ENCODE results near the gene TXNRD2.

Gene TXNRD2

DNA sequence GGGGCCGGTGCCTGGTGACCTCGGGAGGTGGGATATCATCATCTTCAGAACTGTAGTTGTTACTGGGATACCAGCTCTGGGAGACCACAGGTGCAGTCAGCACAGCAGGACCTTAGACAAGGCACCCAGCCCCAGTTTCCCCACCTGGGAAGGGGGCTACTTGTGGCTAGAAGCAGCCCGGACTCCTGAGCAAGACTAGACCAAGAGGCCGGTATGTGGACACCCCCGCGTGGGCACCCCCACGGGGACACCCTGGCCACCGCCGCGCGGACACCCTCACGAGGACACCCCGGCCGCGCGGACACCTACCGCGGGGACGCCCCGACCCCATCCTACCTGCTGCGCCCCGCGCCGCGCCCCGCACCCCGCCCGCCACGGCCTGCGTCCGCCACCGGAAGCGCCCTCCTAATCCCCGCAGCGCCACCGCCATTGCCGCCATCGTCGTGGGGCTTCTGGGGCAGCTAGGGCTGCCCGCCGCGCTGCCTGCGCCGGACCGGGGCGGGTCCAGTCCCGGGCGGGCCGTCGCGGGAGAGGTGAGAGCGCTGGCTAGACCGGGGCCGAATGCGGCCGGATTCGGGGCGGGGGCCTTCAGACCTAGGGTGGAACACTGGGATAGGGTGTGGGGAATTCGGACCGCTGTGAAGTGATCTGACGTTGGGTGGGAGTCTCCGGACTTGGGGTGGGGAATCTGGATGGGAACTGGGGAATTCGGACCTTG lies at the start of gene TXNRD2, which contains the start of gene COMT:
Gene TXNRD2, minus strand, starts transcription at position 454 of the 718 bp plus-strand sequence. Its CDS starts 15 bp downstream, at position 439.
Gene COMT, plus strand, starts transcription at position 408 of the 718 bp plus-strand sequence. CDS start 20,755 bp downstream, outside the sequence.
- H3K4me1 ChIP-seq (ENCODE audit: insufficient read depth, low read length), result peaks cover 41% of the 10 kb centered on the region
- H3K4me3 ChIP-seq (ENCODE audit: low read depth in 1 of 2, low read length in 2 of 2), result peak within 1 kb of the TSS; percentile 95 to 99
- peaks cover 61% of the 10 kb centered on the region for H3K79me2 ChIP-seq (ENCODE audit: insufficient read depth, low read length)
- peak within 1 kb of the TSS; percentile 90 for H3K4me2 ChIP-seq (ENCODE audit: insufficient read depth, low read length)
- H3K27me3 ChIP-seq (ENCODE audit: insufficient read depth, low read length, poor library complexity), result no peaks in the 10 kb centered on the region
- H3K36me3 ChIP-seq (ENCODE audit: insufficient read depth, low read length), result peaks cover 9% of the 10 kb centered on the region
- TF ChIP-seq EZH2 (IDR thresholded peaks at IDR 0.05; ENCODE audit: borderline replicate concordance, low read depth, low read length, severe bottlenecking) (no peak), CTCF (IDR thresholded peaks at IDR 0.05; ENCODE audit: borderline replicate concordance, extremely low read depth, low read length, poor library complexity, severe bottlenecking) (no peak)
- peak; percentile 77 for DNase-seq
- peaks cover 5% of the 10 kb centered on the region; the same call in 1 of the 2 replicates for H4K20me1 ChIP-seq (ENCODE audit: insufficient read depth, low read length)
- no peaks in the 10 kb centered on the region for H3K9me3 ChIP-seq (ENCODE audit: insufficient read depth, low read length, severe bottlenecking)
- peak; percentile 63 for ATAC-seq (ENCODE audit: insufficient read depth, low read depth)
- peak within 1 kb of the TSS; percentile 98 for H3K27ac ChIP-seq (ENCODE audit: low read length)
- H2AFZ ChIP-seq (ENCODE audit: low read depth, low read length), result peak within 1 kb of the TSS; percentile 83
- H3K9ac ChIP-seq (ENCODE audit: low read depth, low read length), result peak within 1 kb of the TSS; percentile 94

- Histone ChIP-seq H3K27me3 (ENCODE audit: insufficient read depth, low read length, poor library complexity) (no peaks in the 10 kb centered on the region), H4K20me1 (ENCODE audit: insufficient read depth, low read length) (0 out of 2 replicates have a peak, but pooled peaks cover 6% of the 10 kb centered on the region), H3K27ac (ENCODE audit: low read length) (no peak overlapping the region), H2AFZ (ENCODE audit: low read depth, low read length) (no peak overlapping the region), H3K4me3 (ENCODE audit: low read depth in 1 of 2, low read length in 2 of 2) (no peak overlapping the region), H3K4me2 (ENCODE audit: insufficient read depth, low read length) (no peak overlapping the region), H3K36me3 (ENCODE audit: insufficient read depth, low read length) (no peaks in the 10 kb centered on the region), H3K79me2 (ENCODE audit: insufficient read depth, low read length) (no peaks in the 10 kb centered on the region), H3K9ac (ENCODE audit: low read depth, low read length) (no peak overlapping the region), H3K9me3 (ENCODE audit: insufficient read depth, low read length, severe bottlenecking) (no peaks in the 10 kb centered on the region), H3K4me1 (ENCODE audit: insufficient read depth, low read length) (no peaks in the 10 kb centered on the region)
- ATAC-seq (ENCODE audit: insufficient read depth, low read depth) (no peak), DNase-seq (no peak)
- TF ChIP-seq CTCF (IDR thresholded peaks at IDR 0.05; ENCODE audit: borderline replicate concordance, extremely low read depth, low read length, poor library complexity, severe bottlenecking) (no peak), EZH2 (IDR thresholded peaks at IDR 0.05; ENCODE audit: borderline replicate concordance, low read depth, low read length, severe bottlenecking) (no peak)
These were observed 49.7 kb upstream of the TXNRD2 start for GRCh38 chr22:19991395-19991644.

- DNase-seq (no peak), ATAC-seq (ENCODE audit: insufficient read depth, low read depth) (no peak)
- Histone ChIP-seq H3K4me2 (ENCODE audit: insufficient read depth, low read length) (no peak overlapping the region), H2AFZ (ENCODE audit: low read depth, low read length) (no peak overlapping the region), H3K9me3 (ENCODE audit: insufficient read depth, low read length, severe bottlenecking) (no peaks in the 10 kb centered on the region), H3K4me1 (ENCODE audit: insufficient read depth, low read length) (no peaks in the 10 kb centered on the region), H4K20me1 (ENCODE audit: insufficient read depth, low read length) (0 out of 2 replicates have a peak, but pooled peaks cover 6% of the 10 kb centered on the region), H3K79me2 (ENCODE audit: insufficient read depth, low read length) (no peaks in the 10 kb centered on the region), H3K27me3 (ENCODE audit: insufficient read depth, low read length, poor library complexity) (no peaks in the 10 kb centered on the region), H3K36me3 (ENCODE audit: insufficient read depth, low read length) (no peaks in the 10 kb centered on the region), H3K4me3 (ENCODE audit: low read depth in 1 of 2, low read length in 2 of 2) (no peak overlapping the region), H3K9ac (ENCODE audit: low read depth, low read length) (no peak overlapping the region), H3K27ac (ENCODE audit: low read length) (no peak overlapping the region)
- no peak for TF ChIP-seq EZH2 (IDR thresholded peaks at IDR 0.05; ENCODE audit: borderline replicate concordance, low read depth, low read length, severe bottlenecking)
These were observed 49.2 kb upstream of the TXNRD2 start for GRCh38 chr22:19990609-19991394.

- H3K4me1 ChIP-seq (ENCODE audit: insufficient read depth, low read length), result no peaks in the 10 kb centered on the region
These were observed 48.6 kb upstream of the TXNRD2 start for GRCh38 chr22:19990188-19990587.

More at GRCh38 chr22:19990188-19990587, 48.6 kb upstream of the TXNRD2 start:
- H3K9ac ChIP-seq (ENCODE audit: low read depth, low read length), result no peak overlapping the region
- DNase-seq (no peak), ATAC-seq (ENCODE audit: insufficient read depth, low read depth) (no peak)
- H4K20me1 ChIP-seq (ENCODE audit: insufficient read depth, low read length), result 0 out of 2 replicates have a peak, but pooled peaks cover 6% of the 10 kb centered on the region
- no peaks in the 10 kb centered on the region for H3K36me3 ChIP-seq (ENCODE audit: insufficient read depth, low read length)
- H3K27me3 ChIP-seq (ENCODE audit: insufficient read depth, low read length, poor library complexity), result no peaks in the 10 kb centered on the region
- H3K27ac ChIP-seq (ENCODE audit: low read length), result no peak overlapping the region
- H3K9me3 ChIP-seq (ENCODE audit: insufficient read depth, low read length, severe bottlenecking), result no peaks in the 10 kb centered on the region
- H3K4me3 ChIP-seq (ENCODE audit: low read depth in 1 of 2, low read length in 2 of 2), result no peak overlapping the region
- H3K4me2 ChIP-seq (ENCODE audit: insufficient read depth, low read length), result no peak overlapping the region
- no peak overlapping the region for H2AFZ ChIP-seq (ENCODE audit: low read depth, low read length)
- no peak for TF ChIP-seq CTCF (IDR thresholded peaks at IDR 0.05; ENCODE audit: borderline replicate concordance, extremely low read depth, low read length, poor library complexity, severe bottlenecking)
- no peak for TF ChIP-seq EZH2 (IDR thresholded peaks at IDR 0.05; ENCODE audit: borderline replicate concordance, low read depth, low read length, severe bottlenecking)
- no peaks in the 10 kb centered on the region for H3K79me2 ChIP-seq (ENCODE audit: insufficient read depth, low read length)
